HG03066 (cell line): ENCODE data around the gene INPP4A.

Source experiments
- ATAC-seq: cut with Tn5 transposase; IDR thresholded peaks from one replicate; pipeline ENCODE4 v1.9.1; 2021; ENCODE audit warnings: low read depth; ENCODE audit not compliant: unreplicated experiment

Gene INPP4A

DNA sequence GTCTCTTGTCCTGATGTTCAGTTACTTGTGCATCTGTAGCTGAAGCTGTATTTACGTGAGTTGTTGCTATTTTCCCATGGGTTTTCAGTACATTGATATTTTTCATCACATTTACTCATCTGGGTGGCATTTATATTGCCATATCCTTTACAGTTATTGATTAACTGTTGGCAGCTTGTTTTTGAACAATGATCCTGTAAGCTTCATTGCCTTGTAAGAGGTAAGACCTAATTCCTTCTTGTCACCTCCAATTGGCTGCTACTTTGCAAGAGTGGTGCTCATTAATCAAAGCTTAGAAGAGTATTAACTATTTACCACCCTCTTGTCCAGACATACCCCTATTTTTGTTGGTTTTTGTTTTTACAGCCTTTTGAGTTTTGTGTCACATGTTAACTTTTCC, 88.9 kb downstream of the INPP4A start:
- ATAC-seq, result no peak

DNA sequence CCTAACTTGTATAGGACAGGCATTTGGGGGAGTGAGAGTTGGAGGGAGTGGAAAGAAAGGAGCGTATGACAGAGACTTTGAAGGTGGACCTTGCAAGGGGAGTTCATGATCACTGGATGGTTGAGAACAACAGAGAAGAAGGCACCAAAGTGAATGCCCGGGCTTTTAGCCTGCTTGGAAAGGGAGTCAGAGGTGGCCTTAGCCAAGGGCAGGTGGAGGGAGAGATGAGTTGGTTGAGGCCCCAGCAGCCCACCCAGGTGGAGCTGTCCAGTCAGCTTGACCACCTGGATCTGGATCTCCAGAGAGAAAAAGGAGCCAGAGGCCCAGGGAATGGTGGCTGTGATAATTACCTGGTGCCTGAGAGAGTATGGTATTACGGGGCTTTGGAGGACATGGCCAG, 90.1 kb downstream of the INPP4A start:
- no peak for ATAC-seq

- no peak for ATAC-seq
Measured at GRCh38 chr2:98535971-98536677, 91.5 kb downstream of the INPP4A start.

GRCh38 chr2:98537390-98538126, 92.9 kb downstream of the INPP4A start:
- no peak for ATAC-seq

DNA sequence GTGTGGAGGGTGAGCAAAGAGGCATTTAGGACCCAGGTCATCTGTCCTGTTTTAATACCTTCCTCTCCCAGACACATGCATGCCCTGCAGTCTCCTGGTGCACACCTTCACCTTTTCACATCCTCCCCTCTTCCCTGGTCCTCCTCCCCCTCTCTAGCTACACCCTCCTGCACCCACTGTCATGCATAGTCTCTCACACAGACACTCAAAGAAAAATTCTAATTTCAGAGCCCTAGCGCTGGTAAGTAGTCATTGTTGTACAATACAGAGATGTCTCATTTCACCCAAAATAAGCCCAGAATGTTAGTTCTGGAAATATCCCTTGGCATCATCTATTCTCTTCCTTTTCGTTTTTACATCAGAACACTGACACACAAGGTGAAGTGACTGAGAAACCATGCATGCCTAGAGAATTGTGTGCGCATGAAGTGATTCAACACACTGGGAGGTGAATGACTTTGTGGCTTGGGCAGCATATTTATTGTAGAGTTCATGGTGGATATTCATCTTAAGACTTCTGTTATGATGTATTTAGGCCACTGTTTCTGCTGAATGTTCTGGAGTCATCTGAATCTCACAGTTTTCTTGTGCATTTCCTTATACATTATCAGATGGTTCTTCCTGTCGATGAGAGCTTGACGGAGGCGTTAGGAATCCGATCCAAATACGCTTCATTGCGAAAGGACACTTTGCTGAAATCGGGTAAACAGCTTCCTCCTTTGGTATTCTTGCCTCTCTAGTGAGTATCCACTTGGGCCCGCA, 93.8 kb downstream of the INPP4A start:
- no peak for ATAC-seq

DNA sequence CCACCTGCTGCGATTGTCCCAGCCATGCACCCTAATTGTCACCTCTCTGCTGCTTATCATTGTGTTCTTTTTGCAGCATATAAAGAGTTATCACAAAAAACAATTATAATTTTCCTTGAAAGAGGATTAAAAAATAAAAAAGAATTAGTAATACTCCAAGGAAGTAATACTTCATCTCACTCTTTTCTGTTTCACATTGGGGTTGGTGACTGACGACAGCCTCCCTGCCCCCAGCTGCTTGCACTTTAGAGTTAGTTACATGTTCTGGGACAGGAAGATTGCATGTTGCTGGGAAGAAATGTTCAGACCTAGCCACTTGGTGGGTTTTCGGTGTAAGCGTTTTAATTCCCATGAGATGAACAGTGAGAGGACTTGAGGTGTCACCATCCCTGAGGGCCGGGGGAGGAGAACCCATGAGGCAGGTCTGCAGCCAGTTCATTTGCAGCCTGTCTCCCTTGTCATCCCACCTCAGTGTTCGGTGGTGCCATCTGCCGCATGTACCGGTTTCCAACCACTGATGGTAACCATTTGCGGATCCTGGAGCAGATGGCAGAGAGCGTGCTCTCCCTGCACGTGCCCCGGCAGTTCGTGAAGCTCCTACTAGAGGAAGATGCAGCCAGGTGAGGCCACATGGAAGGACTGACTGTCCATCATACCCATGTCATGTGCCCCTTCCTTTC, 94.5 kb downstream of the INPP4A start:
- no peak for ATAC-seq

DNA sequence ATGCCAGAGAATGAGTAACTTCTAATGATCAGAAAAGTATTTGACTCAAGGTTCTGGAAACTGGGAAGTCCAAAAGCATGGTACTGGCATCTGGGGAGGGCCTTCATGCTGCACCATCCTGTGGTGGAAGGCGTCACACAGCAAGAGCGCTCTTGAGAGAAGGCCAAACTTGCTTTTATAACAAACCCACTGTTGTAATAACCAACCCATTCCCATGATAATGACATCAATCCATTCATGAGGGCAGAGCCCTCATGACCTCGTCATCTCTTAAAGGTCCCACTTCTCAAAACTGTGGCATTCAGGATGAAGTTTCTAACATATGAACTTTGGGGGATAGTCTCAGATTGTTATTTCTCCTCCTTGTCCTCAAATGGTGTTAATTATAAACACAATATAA, 95.9 kb downstream of the INPP4A start:
- ATAC-seq, result no peak

GRCh38 chr2:98541489-98541888, 96.8 kb downstream of the INPP4A start:
- peak; percentile 43 for ATAC-seq

DNA sequence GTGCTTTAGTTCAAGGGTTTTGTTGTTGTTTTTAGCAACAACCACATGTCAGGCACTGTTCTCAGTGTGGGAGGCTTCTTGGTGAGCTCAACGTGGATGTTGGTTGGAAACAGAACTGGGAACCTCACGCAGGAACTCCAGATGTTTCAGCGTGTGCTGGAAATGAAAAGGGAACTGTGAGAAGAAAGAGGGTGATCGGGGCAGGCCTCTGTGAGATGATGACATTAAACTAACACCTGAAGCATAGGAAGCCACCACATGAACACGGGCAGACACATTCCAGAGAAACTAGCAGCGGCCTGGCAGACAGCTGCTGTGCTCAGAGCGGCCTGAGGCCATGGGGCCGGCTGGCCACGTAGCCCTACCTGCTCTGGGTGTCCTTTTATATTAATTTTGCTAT, 97.2 kb downstream of the INPP4A start:
- ATAC-seq, result peak; percentile 74

GRCh38 chr2:98543214-98543613, 98.6 kb downstream of the INPP4A start:
- ATAC-seq, result no peak

DNA sequence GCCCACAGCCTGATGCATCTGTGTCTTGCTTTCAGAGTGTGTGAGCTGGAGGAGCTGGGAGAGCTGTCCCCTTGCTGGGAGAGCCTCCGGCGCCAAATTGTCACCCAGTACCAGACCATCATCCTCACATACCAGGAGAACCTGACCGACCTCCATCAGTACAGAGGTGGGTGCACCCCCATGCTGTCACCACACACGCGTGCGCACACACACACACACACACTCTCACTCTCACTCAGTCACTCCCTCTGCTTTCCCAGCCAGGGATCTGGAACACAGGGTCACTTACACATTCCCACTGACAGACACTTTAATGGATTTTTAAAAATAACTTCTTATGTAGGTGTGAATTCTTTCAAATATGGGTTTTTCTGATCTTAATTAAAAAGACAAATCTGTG, 99.2 kb downstream of the INPP4A start:
- ATAC-seq, result no peak

DNA sequence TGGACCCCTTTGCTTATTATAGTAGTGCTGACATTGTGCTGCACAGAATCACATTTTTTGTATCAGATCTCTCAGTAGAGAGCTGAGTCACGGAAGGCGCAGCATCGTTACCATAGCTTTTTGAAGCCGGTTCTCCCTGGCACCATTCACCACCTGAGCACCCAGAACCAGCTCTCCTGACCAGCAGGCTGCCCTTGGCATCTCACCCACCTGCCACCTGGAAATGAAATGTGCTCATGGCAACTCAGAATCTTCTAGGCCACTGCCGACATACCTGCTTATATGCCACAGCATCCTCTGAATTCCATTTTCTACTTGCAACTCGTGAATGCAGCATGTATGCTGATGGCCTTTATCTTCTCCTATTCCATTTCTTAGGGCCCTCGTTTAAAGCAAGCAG, 100.9 kb downstream of the INPP4A start:
- no peak for ATAC-seq

DNA sequence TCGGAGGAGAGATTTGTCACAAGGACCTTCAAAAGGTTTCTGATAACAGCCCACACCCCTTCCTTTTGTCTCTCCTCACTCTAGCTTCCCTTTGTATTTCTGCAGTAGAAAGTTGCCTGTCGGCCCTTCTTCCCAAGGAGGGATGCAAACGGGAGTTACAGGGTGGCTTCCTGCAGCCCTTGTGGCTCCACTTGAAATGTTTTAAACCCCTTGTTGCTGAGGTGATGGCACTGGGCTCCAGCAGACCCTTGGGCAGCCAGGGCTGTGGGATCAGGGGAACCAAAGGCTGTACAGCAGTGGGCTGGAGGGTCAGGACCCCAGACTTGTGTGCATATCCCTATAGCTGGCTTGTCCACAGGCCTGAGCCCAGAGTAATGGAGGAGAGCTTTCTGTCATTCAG, 101.5 kb downstream of the INPP4A start:
- ATAC-seq, result no peak

- ATAC-seq, result no peak
Measured at GRCh38 chr2:98547092-98547790, 102.6 kb downstream of the INPP4A start.

DNA sequence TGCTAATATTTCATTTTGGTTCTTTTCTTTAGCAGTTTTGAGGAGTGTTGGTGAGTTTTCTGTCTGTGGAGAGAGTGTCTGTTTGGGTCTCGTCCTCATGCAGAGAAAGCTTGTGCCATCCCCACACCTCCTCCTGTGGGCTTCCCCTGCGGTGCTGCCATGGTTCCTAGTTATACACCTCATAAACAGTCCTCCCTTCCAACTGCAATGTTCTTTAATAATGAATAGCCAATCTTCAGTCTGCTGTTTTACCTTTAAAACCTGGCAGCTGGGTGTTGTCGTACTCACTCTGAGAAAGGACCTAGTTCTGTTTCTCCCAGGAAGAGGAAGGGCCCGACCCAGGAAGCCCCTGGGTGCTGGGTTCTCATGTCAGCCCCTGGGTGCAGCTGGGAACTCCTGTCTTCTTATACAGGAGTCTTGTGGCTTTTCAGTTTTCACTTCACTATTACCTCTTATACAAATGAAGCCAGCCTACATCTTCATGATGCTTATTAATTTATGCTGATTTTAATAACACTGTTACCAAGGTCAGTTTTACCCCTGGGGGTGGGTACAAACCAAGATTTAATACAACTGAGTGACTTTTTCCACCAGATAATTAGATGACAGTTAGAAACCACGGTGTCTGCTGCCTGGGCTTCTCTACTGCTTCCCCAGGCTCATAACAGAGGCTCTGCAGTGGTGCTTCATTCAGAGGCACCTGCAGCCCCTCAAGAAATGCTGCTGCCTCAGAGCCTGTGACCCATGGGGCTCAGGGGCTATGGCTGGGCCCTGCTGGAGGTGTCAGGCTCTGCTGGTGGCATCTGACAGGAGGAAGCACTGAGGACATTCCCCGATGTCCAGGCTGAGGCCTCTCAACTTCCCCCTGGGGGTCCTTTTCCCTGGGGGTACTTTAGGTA, 104.5 kb downstream of the INPP4A start:
- no peak for ATAC-seq

GRCh38 chr2:98550165-98550564, 105.5 kb downstream of the INPP4A start:
- ATAC-seq, result no peak

GRCh38 chr2:98551316-98551715, 106.7 kb downstream of the INPP4A start:
- no peak for ATAC-seq

GRCh38 chr2:98552499-98553179, 108.0 kb downstream of the INPP4A start:
- ATAC-seq, result no peak
